Upper lobe of left lung (tissue), 6 donors: ENCODE measurements around the gene GULP1. TPM values are rescaled to one million over a fixed set of nuclear protein-coding genes. Genes with fewer than 3 reads are reported as not detected.
"Not testable (repeated sequence)": the region's sequence is repeated elsewhere in the genome, so short reads cannot be mapped to it uniquely, and the experiment has no call there.

Experiments
- ATAC-seq, 2 donors: fragments of 200-7000 bp; cut with Tn5 transposase; one replicate each; pipeline ENCODE4 v1.9.1; 2022; ENCODE audit warnings: mild to moderate bottlenecking in 2 of 2, moderate library complexity in 2 of 2; ENCODE audit not compliant: low FRiP score in 2 of 2
- DNase-seq, 2 donors: peaks; one replicate each; pipeline ENCODE4 v3.0.0-alpha.2; 2019 to 2020
- H3K27ac ChIP-seq, 4 donors: fragments of 200-600 bp; sonication (generic); one replicate each; pipeline ENCODE4 v1.5.1; 2016 to 2019
- H3K27me3 ChIP-seq, 4 donors: fragments of 200-600 bp; sonication (generic); one replicate each; pipeline ENCODE4 v1.5.1; 2017 to 2019
- H3K36me3 ChIP-seq, 4 donors: fragments of 200-600 bp; sonication (generic); one replicate each; pipeline ENCODE4 v1.5.1; 2016 to 2019
- H3K4me1 ChIP-seq, 4 donors: fragments of 200-600 bp; sonication (generic); one replicate each; pipeline ENCODE4 v1.5.1; 2018 to 2019
- H3K4me3 ChIP-seq, 4 donors: fragments of 200-600 bp; sonication (generic); one replicate each; pipeline ENCODE4 v1.5.1; 2017 to 2019; ENCODE audit warnings: mild to moderate bottlenecking in 2 of 4, moderate library complexity in 1 of 4
- H3K9me3 ChIP-seq, 4 donors: fragments of 200-600 bp; sonication (generic); one replicate each; pipeline ENCODE4 v1.5.1; 2018 to 2019
- EP300 ChIP-seq, 4 donors: sonication (generic); formaldehyde crosslinking; IDR thresholded peaks; one replicate each; pipeline ENCODE4 v1.5.1; 2017; ENCODE audit warnings: antibody characterized with exemption in 4 of 4, control low read depth in 2 of 4
- POLR2A ChIP-seq, 4 donors: fragments of 450-650 bp; IDR thresholded peaks; one replicate each; pipeline ENCODE4 v1.5.1; 2016 to 2017; ENCODE audit warnings: antibody characterized with exemption in 4 of 4, mild to moderate bottlenecking in 2 of 4
- POLR2AphosphoS5 ChIP-seq, 2 donors: sonication (generic); formaldehyde crosslinking; IDR thresholded peaks; one replicate each; pipeline ENCODE4 v1.5.1; 2017; ENCODE audit warnings: antibody characterized with exemption in 2 of 2
- WGBS, 2 donors: methylation state at CpG; one replicate each; pipeline ENCODE4 v1.1.5; 2017 to 2018; 5-methylcytosine and 5-hydroxymethylcytosine counted together
- total RNA-seq, 6 donors: library from RNA; depleted of rRNA in 4 of 6; stranded (reverse); fragments of >200 nt in 4 of 6; gene quantifications; one replicate each; pipeline versions ENCODE4 v1.1.0 to v1.2.1, GENCODE V29; 2016 to 2021
- TF ChIP-seq, protein P1 (sequence below), 6 experiments: fragments of 450-650 bp in 4 of 6; fragments of 200-600 bp in 2 of 6; sonication (generic) in 2 of 6; IDR thresholded peaks; one replicate each; pipeline ENCODE4 v1.5.1; 2016 to 2019; ENCODE audit warnings: antibody characterized with exemption in 6 of 6
- donor health status: DM: no; HTN: no; CAD: no; lungs with moderate emphysema.
- donor health status: DM: no; HTN: yes; CAD: no; lungs with severe emphysema.

Gene GULP1
- total RNA-seq, 6 donors from 2014 or later: 12.5 to 71.2 (median 32.7) TPM

DNA sequence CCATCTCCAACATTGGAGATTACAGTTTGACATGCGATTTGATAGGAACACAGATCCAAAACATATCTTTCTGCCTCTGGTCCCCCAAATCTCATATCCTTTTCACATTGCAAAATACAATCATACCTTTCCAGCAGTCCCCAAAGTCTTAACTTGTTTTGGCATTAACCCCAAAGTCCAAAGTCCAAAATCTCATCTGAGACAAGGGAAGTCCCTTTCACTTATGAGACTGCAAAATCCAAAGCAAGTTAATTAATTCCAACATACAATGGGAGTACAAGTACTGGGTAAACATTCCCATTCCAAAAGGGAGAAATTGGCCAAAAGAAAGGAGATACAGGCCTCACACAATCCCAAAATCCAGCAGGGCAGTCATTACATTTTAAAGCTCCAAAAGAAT lies 265.4 kb downstream of the GULP1 start:
- Histone ChIP-seq H3K4me3 (no peak overlapping the region), H3K27ac (no peak overlapping the region), H3K36me3 (peaks cover 0 to 3% (median 0%) of the 10 kb centered on the region in 4 donors), H3K27me3 (no peaks in the 10 kb centered on the region), H3K9me3 (no peaks in the 10 kb centered on the region), H3K4me1 (no peaks in the 10 kb centered on the region)
- TF ChIP-seq, protein P1, sequence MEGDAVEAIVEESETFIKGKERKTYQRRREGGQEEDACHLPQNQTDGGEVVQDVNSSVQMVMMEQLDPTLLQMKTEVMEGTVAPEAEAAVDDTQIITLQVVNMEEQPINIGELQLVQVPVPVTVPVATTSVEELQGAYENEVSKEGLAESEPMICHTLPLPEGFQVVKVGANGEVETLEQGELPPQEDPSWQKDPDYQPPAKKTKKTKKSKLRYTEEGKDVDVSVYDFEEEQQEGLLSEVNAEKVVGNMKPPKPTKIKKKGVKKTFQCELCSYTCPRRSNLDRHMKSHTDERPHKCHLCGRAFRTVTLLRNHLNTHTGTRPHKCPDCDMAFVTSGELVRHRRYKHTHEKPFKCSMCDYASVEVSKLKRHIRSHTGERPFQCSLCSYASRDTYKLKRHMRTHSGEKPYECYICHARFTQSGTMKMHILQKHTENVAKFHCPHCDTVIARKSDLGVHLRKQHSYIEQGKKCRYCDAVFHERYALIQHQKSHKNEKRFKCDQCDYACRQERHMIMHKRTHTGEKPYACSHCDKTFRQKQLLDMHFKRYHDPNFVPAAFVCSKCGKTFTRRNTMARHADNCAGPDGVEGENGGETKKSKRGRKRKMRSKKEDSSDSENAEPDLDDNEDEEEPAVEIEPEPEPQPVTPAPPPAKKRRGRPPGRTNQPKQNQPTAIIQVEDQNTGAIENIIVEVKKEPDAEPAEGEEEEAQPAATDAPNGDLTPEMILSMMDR (IDR thresholded peaks at IDR 0.05): no peak
- TF ChIP-seq POLR2A (IDR thresholded peaks at IDR 0.05): no peak
- TF ChIP-seq EP300 (IDR thresholded peaks at IDR 0.05): no peak
- no peak for ATAC-seq
- WGBS, 2 donors: 84 to 95% methylated on average over 1 of the region's 1 CpG
- DNase-seq: no peak

DNA sequence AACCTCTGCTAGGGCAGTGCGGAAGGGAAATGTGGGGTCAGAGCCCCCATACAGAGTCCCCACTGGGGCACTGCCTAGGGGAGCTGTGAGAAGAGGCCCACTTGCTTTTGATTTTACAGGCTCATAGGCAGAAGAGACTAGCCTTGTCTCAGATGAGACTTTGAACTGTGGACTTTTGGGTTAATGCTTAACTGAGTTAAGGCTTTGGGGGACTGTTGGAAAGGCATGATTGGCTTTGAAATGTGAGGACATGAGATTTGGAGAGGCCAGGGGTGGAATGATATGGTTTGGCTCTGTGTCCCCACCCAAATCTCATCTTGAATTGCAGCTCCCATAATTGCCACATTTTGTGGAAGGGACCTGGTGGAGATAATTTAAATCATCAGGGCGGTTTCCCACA lies 267.8 kb downstream of the GULP1 start:
- not testable (repeated sequence) for H3K36me3 ChIP-seq, H3K4me3 ChIP-seq, ATAC-seq, H3K27me3 ChIP-seq, H3K27ac ChIP-seq, H3K4me1 ChIP-seq, H3K9me3 ChIP-seq, DNase-seq
- 93 to 95% methylated on average over 2 of the region's 2 CpGs for WGBS, 2 donors

GRCh38 chr2:188561473-188561979 lies 269.9 kb downstream of the GULP1 start:
- DNase-seq: peak in 1 of 2 donors; percentile 6
- Histone ChIP-seq H3K4me3 (no peak overlapping the region), H3K9me3 (no peaks in the 10 kb centered on the region), H3K4me1 (no peaks in the 10 kb centered on the region), H3K27me3 (no peaks in the 10 kb centered on the region), H3K27ac (no peak overlapping the region), H3K36me3 (peaks cover 0 to 3% (median 0%) of the 10 kb centered on the region in 4 donors)
- ATAC-seq: peak in 1 of 2 donors; percentile 74
- 95 to 98% methylated on average over 2 to 4 of the region's 4 CpGs for WGBS, 2 donors
- TF ChIP-seq EP300 (IDR thresholded peaks at IDR 0.05): no peak
- TF ChIP-seq POLR2A (IDR thresholded peaks at IDR 0.05): no peak
- TF ChIP-seq, protein P1 (IDR thresholded peaks at IDR 0.05): no peak
- TF ChIP-seq POLR2AphosphoS5 (IDR thresholded peaks at IDR 0.05): no peak

GRCh38 chr2:188569431-188570165 lies 277.9 kb downstream of the GULP1 start:
- peaks cover 0 to 5% (median 0%) of the 10 kb centered on the region in 4 donors for H3K36me3 ChIP-seq
- no peaks in the 10 kb centered on the region for H3K27me3 ChIP-seq
- no peak for ATAC-seq
- TF ChIP-seq, protein P1 (IDR thresholded peaks at IDR 0.05): no peak
- TF ChIP-seq POLR2AphosphoS5 (IDR thresholded peaks at IDR 0.05): no peak
- H3K9me3 ChIP-seq: no peaks in the 10 kb centered on the region
- DNase-seq: no peak
- no peaks in the 10 kb centered on the region for H3K4me1 ChIP-seq
- no peak overlapping the region for H3K27ac ChIP-seq
- 94% methylated on average over 4 of the region's 4 CpGs for WGBS, 2 donors
- H3K4me3 ChIP-seq: no peak overlapping the region

- peak in 1 of 2 donors; percentile 36 for ATAC-seq
- WGBS, 2 donors: 92 to 94% methylated on average over 1 of the region's 1 CpG
- no peaks in the 10 kb centered on the region for H3K9me3 ChIP-seq
- no peak overlapping the region for H3K27ac ChIP-seq
- H3K27me3 ChIP-seq: no peaks in the 10 kb centered on the region
- H3K4me1 ChIP-seq: no peaks in the 10 kb centered on the region
- TF ChIP-seq EP300 (IDR thresholded peaks at IDR 0.05) (no peak), POLR2A (IDR thresholded peaks at IDR 0.05) (no peak), POLR2AphosphoS5 (IDR thresholded peaks at IDR 0.05) (no peak)
- TF ChIP-seq, protein P1 (IDR thresholded peaks at IDR 0.05): no peak
- peaks cover 0 to 5% (median 0%) of the 10 kb centered on the region in 4 donors for H3K36me3 ChIP-seq
- H3K4me3 ChIP-seq: no peak overlapping the region
- DNase-seq: no peak
Measured at GRCh38 chr2:188570370-188570769, 278.7 kb downstream of the GULP1 start.
